Keratinocyte (primary cell): ENCODE measurements around the gene SPTBN2. TPM values are rescaled to one million over a fixed set of nuclear protein-coding genes. Genes with fewer than 3 reads are reported as not detected.

Source experiments
- DNase-seq: peaks from one replicate; pipeline ENCODE4 v3.0.0-alpha.2; 2011; ENCODE audit warnings: low read depth, missing footprints, low spot score
- FAIRE-seq: peaks from 2 replicates; lab custom pipeline; 2011; peaks lifted over from hg19 to GRCh38; lab: Jason Lieb, UNC
- H2AFZ ChIP-seq: 2 replicates; pipeline ENCODE4 v1.6.0; 2012; ENCODE audit warnings: low read length, control low read depth, inconsistent platforms; ENCODE audit not compliant: control insufficient read depth
- H3K27ac ChIP-seq: 2 replicates; pipeline ENCODE4 v1.5.1; 2011; ENCODE audit warnings: low read length; ENCODE audit not compliant: control insufficient read depth, insufficient read depth
- H3K27me3 ChIP-seq: 3 replicates; pipeline ENCODE4 v1.6.0; 2011; ENCODE audit warnings: low read length; ENCODE audit not compliant: control insufficient read depth, insufficient read depth; ENCODE audit errors: extremely low read depth
- H3K36me3 ChIP-seq, 2 experiments: 2 replicates in 1 of 2; 3 replicates in 1 of 2; pipeline ENCODE4 v1.5.1; 2011; ENCODE audit warnings: low read length in 2 of 2, mild to moderate bottlenecking in 1 of 2; ENCODE audit not compliant: control insufficient read depth in 2 of 2, insufficient read depth in 2 of 2; ENCODE audit errors: extremely low read depth in 1 of 2
- H3K4me1 ChIP-seq: 3 replicates; pipeline ENCODE4 v1.5.1; 2011; ENCODE audit warnings: low read length; ENCODE audit not compliant: control insufficient read depth, insufficient read depth; ENCODE audit errors: extremely low read depth
- H3K4me2 ChIP-seq: 3 replicates; pipeline ENCODE4 v1.6.0; 2011; ENCODE audit warnings: low read depth, low read length; ENCODE audit not compliant: control insufficient read depth, insufficient read depth; ENCODE audit errors: extremely low read depth
- H3K4me3 ChIP-seq, 3 experiments: fragments of 200-600 bp in 1 of 3; sonication (generic) in 1 of 3; 2 replicates in 2 of 3; 3 replicates in 1 of 3; pipeline ENCODE4 v1.5.1; 2011 to 2016; ENCODE audit warnings: low read length in 3 of 3, mild to moderate bottlenecking in 3 of 3, control low read depth in 2 of 3, inconsistent platforms in 1 of 3, low read depth in 1 of 3, mixed read lengths in 1 of 3, mixed run types in 1 of 3, moderate library complexity in 1 of 3; ENCODE audit not compliant: control insufficient read depth in 2 of 3, insufficient read depth in 2 of 3; ENCODE audit errors: extremely low read depth in 1 of 3
- H3K79me2 ChIP-seq: 2 replicates; pipeline ENCODE4 v1.6.0; 2012; ENCODE audit warnings: low read length; ENCODE audit not compliant: control insufficient read depth, insufficient read depth
- H3K9ac ChIP-seq: 3 replicates; pipeline ENCODE4 v1.6.0; 2011; ENCODE audit warnings: low read length; ENCODE audit not compliant: control insufficient read depth, insufficient read depth; ENCODE audit errors: extremely low read depth
- H3K9me1 ChIP-seq: 3 replicates; pipeline ENCODE4 v1.6.0; 2011; ENCODE audit warnings: low read length; ENCODE audit not compliant: control insufficient read depth, insufficient read depth; ENCODE audit errors: extremely low read depth
- H3K9me3 ChIP-seq: 2 replicates; pipeline ENCODE4 v1.5.1; 2012; ENCODE audit warnings: low read depth, low read length; ENCODE audit not compliant: control insufficient read depth
- H4K20me1 ChIP-seq: 3 replicates; pipeline ENCODE4 v1.6.0; 2011; ENCODE audit warnings: low read length; ENCODE audit not compliant: control insufficient read depth, insufficient read depth; ENCODE audit errors: extremely low read depth
- CTCF ChIP-seq, 3 experiments: IDR thresholded peaks in 1 of 3; conservative IDR thresholded peaks in 1 of 3; optimal IDR thresholded peaks in 1 of 3; 2 replicates in 2 of 3; 3 replicates in 1 of 3; pipeline versions ENCODE3 to v1.5.1; 2011; ENCODE audit warnings: low read length in 3 of 3, mild to moderate bottlenecking in 3 of 3, moderate library complexity in 2 of 3, control low read depth in 1 of 3, inconsistent platforms in 1 of 3; ENCODE audit not compliant: insufficient read depth in 2 of 3; ENCODE audit errors: extremely low read depth in 1 of 3
- EZH2 ChIP-seq: IDR thresholded peaks from one replicate; pipeline ENCODE4 v1.6.1; 2012; ENCODE audit warnings: inconsistent platforms, mild to moderate bottlenecking, low read length, moderate library complexity
- dilution Hi-C: fragments of 300-500 bp; cut with MboI; formaldehyde crosslinking; loops from one replicate; pipeline ENCODE4 v1.7.0; 2020; ENCODE audit warnings: low sequenced_read_pairs; ENCODE audit not compliant: extremely low pct_ligation_motif_present
- polyA plus RNA-seq, 5 experiments: library from polyadenylated mRNA; depleted of rRNA in 3 of 5; stranded (reverse) in 3 of 5; stranded (forward) in 1 of 5; unstranded in 1 of 5; fragments of >200 nt; gene quantifications; 1 replicate in 1 of 5; 2 replicates in 3 of 5; 3 replicates in 1 of 5; pipeline versions ENCODE4 v1.2.1 to v1.2.3, GENCODE V29; 2011 to 2012; ENCODE audit warnings: missing spikeins in 2 of 5, low read depth in 1 of 5, low replicate concordance in 1 of 5

Gene SPTBN2
- polyA plus RNA-seq, 1 donor (not counting 4 experiments of a cell fraction or from before 2014, with no cell fraction given) = 7.8 TPM

- DNase-seq = no peak
- H3K79me2 ChIP-seq = no peaks in the 10 kb centered on the region
- H3K9me3 ChIP-seq = no peaks in the 10 kb centered on the region
- H3K27me3 ChIP-seq = no peaks in the 10 kb centered on the region
- no peak overlapping the region for H3K4me3 ChIP-seq
- TF ChIP-seq CTCF (optimal IDR thresholded peaks at IDR 0.05 in 1 of 3, IDR thresholded peaks at IDR 0.05 in 1 of 3, conservative IDR thresholded peaks at IDR 0.05 in 1 of 3; ENCODE audit: extremely low read depth in 1 of 3, insufficient read depth in 2 of 3, low read length in 3 of 3) = no peak
- TF ChIP-seq EZH2 = no peak
- H2AFZ ChIP-seq = no peak overlapping the region
- H3K9ac ChIP-seq = no peak overlapping the region
- H3K4me1 ChIP-seq = peaks cover 36% of the 10 kb centered on the region
- no peak overlapping the region for H3K27ac ChIP-seq
- peaks cover 1 to 5% of the 10 kb centered on the region in 2 experiments for H3K36me3 ChIP-seq
- peaks cover 3% of the 10 kb centered on the region for H3K9me1 ChIP-seq
- no peak overlapping the region for H3K4me2 ChIP-seq
- dilution Hi-C loops = no loop called here
- no peak for FAIRE-seq
- H4K20me1 ChIP-seq = no peaks in the 10 kb centered on the region
These were observed 7.1 kb downstream of the SPTBN2 start for GRCh38 chr11:66721939-66722338.

GRCh38 chr11:66720899-66721470 is 8.0 kb downstream of the SPTBN2 start:
- Histone ChIP-seq H3K9me3 (no peaks in the 10 kb centered on the region), H3K4me1 (peaks cover 37% of the 10 kb centered on the region), H2AFZ (no peak overlapping the region), H4K20me1 (no peaks in the 10 kb centered on the region), H3K9ac (no peak overlapping the region), H3K27me3 (no peaks in the 10 kb centered on the region), H3K79me2 (no peaks in the 10 kb centered on the region), H3K36me3 (peaks cover 1 to 5% of the 10 kb centered on the region in 2 experiments), H3K9me1 (peaks cover 3% of the 10 kb centered on the region), H3K27ac (no peak overlapping the region), H3K4me2 (no peak overlapping the region), H3K4me3 (no peak overlapping the region)
- TF ChIP-seq CTCF (optimal IDR thresholded peaks at IDR 0.05 in 1 of 3, IDR thresholded peaks at IDR 0.05 in 1 of 3, conservative IDR thresholded peaks at IDR 0.05 in 1 of 3; ENCODE audit: extremely low read depth in 1 of 3, insufficient read depth in 2 of 3, low read length in 3 of 3) (no peak), EZH2 (no peak)
- DNase-seq (no peak), FAIRE-seq (no peak)
- dilution Hi-C loops = no loop called here
